Pancreas (tissue), 10 donors: ENCODE data around the gene PAQR5. TPM values are rescaled to one million over a fixed set of nuclear protein-coding genes. Genes with fewer than 3 reads are reported as not detected.

Source experiments
- ATAC-seq, 4 donors: fragments of 200-7000 bp; cut with Tn5 transposase; one replicate each; pipeline versions ENCODE4 v1.8.0 to v1.9.1; 2020; ENCODE audit warnings: mild to moderate bottlenecking in 4 of 4, moderate library complexity in 4 of 4
- DNase-seq, 6 donors: peaks; one replicate each; pipeline ENCODE4 v3.0.0-alpha.2; 2020
- FAIRE-seq: peaks from 2 replicates; lab custom pipeline; 2012; peaks lifted over from hg19 to GRCh38; lab: Jason Lieb, UNC
- H3K27ac ChIP-seq, 4 donors: fragments of 200-600 bp; sonication (generic); 1 replicate in 3 of 4; 2 replicates in 1 of 4; pipeline versions ENCODE4 v1.5.0 to v1.8.0; 2020
- H3K27me3 ChIP-seq, 4 donors: fragments of 200-600 bp; one replicate each; pipeline ENCODE4 v1.8.0; 2021
- H3K36me3 ChIP-seq, 3 donors: fragments of 200-600 bp; sonication (generic) in 1 of 3; one replicate each; pipeline versions ENCODE4 v1.5.0 to v1.8.0; 2020 to 2021
- H3K4me1 ChIP-seq, 3 donors: fragments of 200-600 bp; one replicate each; pipeline ENCODE4 v1.8.0; 2021
- H3K4me3 ChIP-seq, 4 donors: fragments of 200-600 bp; sonication (generic) in 2 of 4; one replicate each; pipeline versions ENCODE4 v1.5.0 to v1.8.0; 2020 to 2021
- H3K9me3 ChIP-seq, 4 donors: fragments of 200-600 bp; one replicate each; pipeline ENCODE4 v1.8.0; 2021
- CTCF ChIP-seq, 4 donors: fragments of 200-600 bp; sonication (generic) in 3 of 4; IDR thresholded peaks; one replicate each; pipeline versions ENCODE4 v1.5.0 to v1.8.0; 2021; ENCODE audit warnings: antibody characterized with exemption in 4 of 4
- WGBS, 2 donors: extraction: QIAGEN DNeasy Blood & Tissue Kit; methylation state at CpG; one replicate each; pipeline ENCODE4 v1.1.7; 2013; 5-methylcytosine and 5-hydroxymethylcytosine counted together
- intact Hi-C, 3 donors: fragments of 100-400 bp; cut with DNase I; formaldehyde crosslinking; loops; one replicate each; pipeline versions ENCODE4 v1.11.1 to v1.14.2; 2022
- polyA plus RNA-seq, 2 donors: library from polyadenylated mRNA; stranded (reverse); fragments of 200-250 nt; gene quantifications; one replicate each; pipeline ENCODE4 v1.2.3, GENCODE V29; 2013
- total RNA-seq, 6 donors: library from RNA; stranded (reverse); fragmentation: NEBNext Ultra II Directional in 4 of 6; extraction: Animal tissue kit (Norgen Biotek cat#: 25700) in 4 of 6; gene quantifications; one replicate each; pipeline versions ENCODE4 v1.2.1 to v1.2.4, GENCODE V29; 2021 to 2023
- donor health status: healthy with polysubstance abuse.
- donor health status: DM: no; HTN: no; CAD: no; lungs with moderate emphysema.
- donor health status: DM: no; HTN: no; CAD: no.
- donor health status: control.
- donor health status: control.
- donor health status: Bipolar disorder and iron deficiency.
- donor health status: DM: yes; HTN: yes; CAD: no.
- donor health status: DM: no; HTN: no; CAD: no.
- donor health status: DM: no; HTN: no; CAD: no.
- donor health status: DM: yes; HTN: yes; CAD: no.

PAQR5 gene
- total and polyA plus RNA-seq, 8 donors = 5.2 to 9.4 (median 6.2) TPM

- intact Hi-C loops = no loop called here
- no peaks in the 10 kb centered on the region for H3K9me3 ChIP-seq
- no peak for ATAC-seq
- no peaks in the 10 kb centered on the region for H3K27me3 ChIP-seq
- no peak for TF ChIP-seq CTCF (IDR thresholded peaks at IDR 0.05)
- H3K4me3 ChIP-seq = no peak overlapping the region
- H3K27ac ChIP-seq = no peak overlapping the region
- 86 to 91% methylated on average over 7 of the region's 7 CpGs for WGBS, 2 donors
- no peak for FAIRE-seq
- DNase-seq = no peak
- no peaks in the 10 kb centered on the region for H3K4me1 ChIP-seq
- H3K36me3 ChIP-seq = no peaks in the 10 kb centered on the region
These were observed 19.1 kb upstream of the PAQR5 start for GRCh38 chr15:69279636-69280035.

GRCh38 chr15:69280783-69281182, 17.9 kb upstream of the PAQR5 start:
- no peaks in the 10 kb centered on the region for H3K4me1 ChIP-seq
- intact Hi-C loops = no loop called here
- no peak for DNase-seq
- H3K27ac ChIP-seq = no peak overlapping the region
- whole genome bisulfite sequencing, 2 donors = 58 to 63% methylated on average over 5 of the region's 5 CpGs
- no peaks in the 10 kb centered on the region for H3K27me3 ChIP-seq
- no peaks in the 10 kb centered on the region for H3K9me3 ChIP-seq
- H3K4me3 ChIP-seq = no peak overlapping the region
- no peak for TF ChIP-seq CTCF (IDR thresholded peaks at IDR 0.05)
- no peak for FAIRE-seq
- ATAC-seq = no peak
- H3K36me3 ChIP-seq = no peaks in the 10 kb centered on the region

GRCh38 chr15:69282104-69282743, 16.5 kb upstream of the PAQR5 start:
- no peaks in the 10 kb centered on the region for H3K4me1 ChIP-seq
- DNase-seq (no peak), FAIRE-seq (no peak), ATAC-seq (no peak)
- TF ChIP-seq CTCF (IDR thresholded peaks at IDR 0.05) = no peak
- H3K9me3 ChIP-seq = no peaks in the 10 kb centered on the region
- intact Hi-C loops = no loop called here
- H3K36me3 ChIP-seq = no peaks in the 10 kb centered on the region
- WGBS, 2 donors = 77 to 93% methylated on average over 9 of the region's 9 CpGs
- no peak overlapping the region for H3K4me3 ChIP-seq
- no peaks in the 10 kb centered on the region for H3K27me3 ChIP-seq
- H3K27ac ChIP-seq = no peak overlapping the region

GRCh38 chr15:69285834-69286233, 12.9 kb upstream of the PAQR5 start:
- ATAC-seq (no peak), DNase-seq (no peak), FAIRE-seq (no peak)
- no peak for TF ChIP-seq CTCF (IDR thresholded peaks at IDR 0.05)
- Histone ChIP-seq H3K4me3 (no peak overlapping the region), H3K27me3 (no peaks in the 10 kb centered on the region), H3K36me3 (no peaks in the 10 kb centered on the region), H3K9me3 (no peaks in the 10 kb centered on the region), H3K27ac (no peak overlapping the region), H3K4me1 (peaks cover 0 to 5% (median 0%) of the 10 kb centered on the region in 3 donors)
- intact Hi-C loops = no loop called here
- WGBS, 2 donors = 92 to 94% methylated on average over 12 of the region's 12 CpGs

- ATAC-seq = no peak
- TF ChIP-seq CTCF (IDR thresholded peaks at IDR 0.05) = no peak
- Histone ChIP-seq H3K4me1 (peaks cover 0 to 5% (median 0%) of the 10 kb centered on the region in 3 donors), H3K27me3 (no peaks in the 10 kb centered on the region), H3K36me3 (no peaks in the 10 kb centered on the region), H3K27ac (no peak overlapping the region), H3K4me3 (no peak overlapping the region), H3K9me3 (no peaks in the 10 kb centered on the region)
- DNase-seq = no peak
- intact Hi-C loops = no loop called here
- no peak for FAIRE-seq
- 82 to 92% methylated on average over 7 of the region's 7 CpGs for WGBS, 2 donors
These were observed 10.7 kb upstream of the PAQR5 start for GRCh38 chr15:69288011-69288410.
